Measurements from ENCODE around the gene LZTFL1.

LZTFL1 gene

GRCh38 chr3:45777111-45777745, 64.7 kb downstream of the LZTFL1 start:
- TF ChIP-seq ZFX (IDR thresholded peaks at IDR 0.05) (no peak), CTCF (conservative IDR thresholded peaks at IDR 0.05) (no peak)

DNA sequence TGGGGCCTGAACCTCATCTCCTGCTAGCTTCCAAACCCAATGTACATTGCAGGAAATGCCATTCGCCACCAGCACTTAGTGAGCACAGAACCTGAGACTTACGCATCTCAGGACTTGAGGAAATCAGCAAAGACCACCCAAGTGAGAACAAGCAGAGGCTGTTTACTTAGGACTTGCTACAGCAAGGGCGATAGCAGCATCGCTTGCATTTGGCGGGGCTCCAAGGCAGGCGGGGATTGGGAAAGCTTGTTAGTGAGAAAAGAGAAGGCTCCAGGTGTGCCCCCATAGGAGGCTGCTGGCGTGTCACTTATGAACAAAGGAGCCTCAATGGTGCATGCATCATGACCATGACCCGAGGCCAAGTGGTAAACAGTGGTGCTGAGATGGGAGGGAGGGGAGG, 65.3 kb downstream of the LZTFL1 start:
- TF ChIP-seq ZFX (IDR thresholded peaks at IDR 0.05), result no peak
- TF ChIP-seq CTCF (conservative IDR thresholded peaks at IDR 0.05), result no peak
- no peak overlapping the region for H3K27ac ChIP-seq

More at GRCh38 chr3:45777111-45777745, 64.7 kb downstream of the LZTFL1 start:
- no peak overlapping the region for H3K27ac ChIP-seq

DNA sequence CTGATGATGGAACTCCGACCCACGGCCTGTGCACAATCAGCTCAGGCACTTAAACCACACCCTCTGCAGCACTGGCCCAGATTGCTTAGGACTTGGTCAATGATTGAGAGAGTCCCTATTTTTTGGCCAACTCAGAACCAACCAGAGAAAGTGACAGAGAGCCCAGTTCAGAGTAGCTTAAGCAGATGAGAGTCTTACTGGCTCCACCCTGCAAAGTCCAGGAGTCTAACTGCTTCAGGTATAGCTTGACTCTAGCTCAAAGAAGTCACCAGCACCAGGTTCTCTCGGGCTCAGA, 65.7 kb downstream of the LZTFL1 start:
- H3K27ac ChIP-seq, result no peak overlapping the region
- TF ChIP-seq ZFX (IDR thresholded peaks at IDR 0.05) (no peak), CTCF (conservative IDR thresholded peaks at IDR 0.05) (no peak)

DNA sequence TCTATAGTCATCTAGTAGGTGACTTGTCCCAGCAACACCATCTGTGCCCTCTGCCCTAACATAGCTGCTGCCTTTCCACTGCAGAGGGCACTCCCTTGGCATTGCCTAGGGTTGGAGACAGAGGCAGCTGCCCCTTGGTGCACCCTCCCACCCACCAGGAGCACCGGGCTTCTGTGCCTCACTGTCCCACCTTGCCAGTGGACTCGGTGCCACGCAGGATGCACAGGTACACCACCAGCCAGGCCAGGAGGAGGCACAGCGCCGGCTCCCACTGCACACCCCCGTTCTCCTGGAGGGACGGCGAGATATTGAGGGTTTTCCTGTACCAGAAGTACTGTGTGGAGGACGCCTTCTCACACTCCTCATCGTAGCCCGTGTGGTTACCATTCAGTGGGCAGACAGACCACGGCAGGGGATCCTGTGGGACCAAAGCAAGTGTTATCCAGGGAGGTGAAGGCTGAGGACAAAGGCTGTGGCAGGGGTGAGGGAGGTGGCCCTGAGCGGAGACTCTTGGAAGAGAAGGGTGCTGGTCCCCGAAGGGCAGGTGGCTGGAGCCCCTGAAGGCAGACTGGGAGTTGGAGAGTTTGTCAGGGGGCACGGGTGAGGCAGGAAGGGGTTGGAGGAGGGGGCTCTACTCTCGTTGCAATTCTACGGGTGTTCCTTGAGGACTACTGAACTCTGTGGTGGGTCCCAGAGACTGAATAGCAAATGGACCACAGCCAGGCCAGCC, 66.2 kb downstream of the LZTFL1 start:
- H3K27ac ChIP-seq, result no peak overlapping the region
- TF ChIP-seq CTCF (conservative IDR thresholded peaks at IDR 0.05) (no peak), ZFX (IDR thresholded peaks at IDR 0.05) (no peak)

DNA sequence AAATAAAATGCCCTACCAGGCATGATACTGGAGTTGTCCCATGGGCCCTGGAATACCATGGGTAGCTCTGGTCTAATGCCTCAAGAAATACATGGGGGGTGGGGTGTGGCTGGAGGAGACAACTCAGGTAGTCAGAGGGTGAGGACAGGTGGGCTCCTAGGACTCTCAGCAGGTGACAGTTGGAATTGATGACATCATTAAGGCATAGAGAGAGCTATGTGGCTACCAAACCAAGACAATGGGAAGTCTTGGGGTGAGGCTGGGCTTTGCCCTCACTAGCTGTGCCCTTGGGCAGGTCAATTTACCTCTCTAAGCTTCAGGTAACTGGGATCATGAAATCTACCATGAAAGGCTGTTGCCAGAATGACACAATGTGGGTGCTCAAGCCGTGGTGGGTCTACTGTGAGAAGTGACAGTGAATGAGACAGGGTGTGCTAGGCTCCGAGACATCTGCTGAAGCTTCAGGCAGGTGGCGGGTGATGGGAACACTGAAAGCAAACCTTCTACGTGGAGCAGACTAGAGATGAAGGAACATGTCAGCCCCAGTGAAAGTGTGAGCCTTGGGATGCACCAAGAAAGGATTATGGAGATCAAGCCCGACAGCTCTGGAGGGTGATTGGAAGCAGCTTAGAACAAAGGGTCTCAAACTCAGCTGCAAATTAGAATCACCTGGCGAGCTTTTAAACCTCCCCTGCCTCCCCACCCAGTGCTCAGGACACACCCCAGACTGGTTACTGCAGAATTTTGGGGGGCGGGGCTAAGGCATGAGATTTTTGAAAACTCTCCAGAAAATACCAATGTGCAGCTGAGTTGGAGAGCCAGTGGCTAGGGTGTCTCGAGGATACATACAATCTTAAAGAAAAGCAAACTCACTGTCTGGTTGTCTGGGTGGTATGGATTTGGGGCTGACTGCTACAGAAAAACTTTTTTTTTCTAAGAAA, 67.1 kb downstream of the LZTFL1 start:
- no peak overlapping the region for H3K27ac ChIP-seq
- TF ChIP-seq CTCF (conservative IDR thresholded peaks at IDR 0.05) (no peak), ZFX (IDR thresholded peaks at IDR 0.05) (no peak)

DNA sequence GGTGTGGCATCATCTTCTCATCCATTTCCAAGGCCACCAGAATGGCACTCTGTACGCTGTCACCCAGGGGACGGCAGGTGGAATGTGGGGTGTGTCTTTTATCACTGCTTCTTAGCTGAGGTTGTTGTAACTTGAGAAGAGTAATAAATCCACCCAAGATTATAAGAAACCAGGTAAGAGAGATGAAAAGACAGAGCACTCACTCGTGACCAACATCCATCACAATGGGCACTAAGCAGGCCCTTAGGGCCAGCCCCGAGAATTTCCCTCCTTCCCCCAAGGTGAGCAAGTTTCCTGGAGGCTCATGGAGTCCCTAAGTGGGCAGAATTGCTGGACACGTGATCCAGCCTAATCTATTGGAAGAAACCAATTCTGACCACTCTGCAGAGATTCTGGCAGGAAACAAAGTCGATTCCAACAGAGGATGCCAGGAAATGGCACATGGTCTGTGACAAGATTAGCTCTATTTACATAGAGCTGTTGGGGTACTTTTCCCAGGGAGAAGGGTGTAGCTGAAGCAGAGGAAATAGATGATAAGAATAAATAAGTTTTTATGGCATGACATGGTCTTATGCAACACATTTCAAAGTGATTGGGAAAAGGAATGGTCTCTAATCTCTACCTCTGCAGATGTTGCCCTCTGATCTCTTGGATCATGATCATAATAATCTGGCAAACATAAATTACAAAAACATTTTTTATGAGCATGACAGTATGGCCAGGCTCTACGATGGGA, 68.0 kb downstream of the LZTFL1 start:
- no peak overlapping the region for H3K27ac ChIP-seq
- TF ChIP-seq CTCF (conservative IDR thresholded peaks at IDR 0.05), result no peak
